AG10803 (cell line): ENCODE measurements around the gene HSD3B2.

ENCODE experiments used
- DNase-seq: peaks from one replicate; pipeline ENCODE4 v3.0.0; 2010; ENCODE audit warnings: low read depth
- H3K4me3 ChIP-seq: 2 replicates; pipeline ENCODE4 v1.5.1; 2011; ENCODE audit warnings: mild to moderate bottlenecking, low read length, control low read depth
- CTCF ChIP-seq: conservative IDR thresholded peaks from 2 replicates; pipeline ENCODE4 v1.5.1; 2011; ENCODE audit warnings: mild to moderate bottlenecking, low read length, control low read depth, inconsistent platforms

HSD3B2 gene

GRCh38 chr1:119467219-119467618 lies 52.3 kb downstream of the HSD3B2 start:
- H3K4me3 ChIP-seq, result no peak overlapping the region
- no peak for DNase-seq
- no peak for TF ChIP-seq CTCF

GRCh38 chr1:119467857-119468668 lies 53.1 kb downstream of the HSD3B2 start:
- no peak for DNase-seq
- no peak overlapping the region for H3K4me3 ChIP-seq
- no peak for TF ChIP-seq CTCF

GRCh38 chr1:119469741-119470140 lies 54.8 kb downstream of the HSD3B2 start:
- TF ChIP-seq CTCF, result no peak
- no peak overlapping the region for H3K4me3 ChIP-seq
- DNase-seq, result no peak

GRCh38 chr1:119470377-119470776 lies 55.4 kb downstream of the HSD3B2 start:
- no peak for DNase-seq
- no peak overlapping the region for H3K4me3 ChIP-seq
- no peak for TF ChIP-seq CTCF

GRCh38 chr1:119470958-119471357 lies 56.0 kb downstream of the HSD3B2 start:
- no peak for DNase-seq
- no peak overlapping the region for H3K4me3 ChIP-seq
- TF ChIP-seq CTCF, result no peak

- DNase-seq, result no peak
- no peak overlapping the region for H3K4me3 ChIP-seq
- TF ChIP-seq CTCF, result no peak
Measured at GRCh38 chr1:119471566-119471965, 56.6 kb downstream of the HSD3B2 start.

GRCh38 chr1:119472080-119472818 lies 57.3 kb downstream of the HSD3B2 start:
- no peak for TF ChIP-seq CTCF
- no peak overlapping the region for H3K4me3 ChIP-seq
- DNase-seq, result no peak
